Measurements from ENCODE around the gene SGPP1. TPM values are rescaled to one million over a fixed set of nuclear protein-coding genes. Genes with fewer than 3 reads are reported as not detected.

The SGPP1 gene
- total RNA-seq, 1 donor = 38.0 TPM

GRCh38 chr14:63673886-63674497, 53.9 kb downstream of the SGPP1 start:
- Histone ChIP-seq H3K27me3 (ENCODE audit: insufficient read depth, low read length) (no peaks in the 10 kb centered on the region), H4K20me1 (ENCODE audit: insufficient read depth, low read length) (no peaks in the 10 kb centered on the region), H3K36me3 (ENCODE audit: insufficient read depth, low read length) (peaks cover 8% of the 10 kb centered on the region), H3K27ac (ENCODE audit: low read depth, low read length) (no peak overlapping the region), H3K4me2 (ENCODE audit: insufficient read depth, low read length) (no peak overlapping the region), H3K4me1 (ENCODE audit: insufficient read depth, low read length) (peaks cover 7% of the 10 kb centered on the region), H3K79me2 (ENCODE audit: insufficient read depth, low read length) (no peaks in the 10 kb centered on the region), H3K4me3 (ENCODE audit: insufficient read depth, low read length) (no peak overlapping the region), H3K9me3 (ENCODE audit: low read depth, low read length) (no peaks in the 10 kb centered on the region), H2AFZ (ENCODE audit: low read length) (no peak overlapping the region)
- no peak for DNase-seq (ENCODE audit: insufficient read length, low spot score, missing footprints)
- no peak for TF ChIP-seq CTCF (IDR thresholded peaks at IDR 0.05; ENCODE audit: extremely low read depth, low read depth, low read length)

GRCh38 chr14:63673255-63673654, 54.6 kb downstream of the SGPP1 start:
- H3K9me3 ChIP-seq (ENCODE audit: low read depth, low read length) = no peaks in the 10 kb centered on the region
- no peak for DNase-seq (ENCODE audit: insufficient read length, low spot score, missing footprints)
- no peaks in the 10 kb centered on the region for H3K27me3 ChIP-seq (ENCODE audit: insufficient read depth, low read length)
- H4K20me1 ChIP-seq (ENCODE audit: insufficient read depth, low read length) = no peaks in the 10 kb centered on the region
- H3K4me1 ChIP-seq (ENCODE audit: insufficient read depth, low read length) = peaks cover 7% of the 10 kb centered on the region
- no peak for TF ChIP-seq CTCF (IDR thresholded peaks at IDR 0.05; ENCODE audit: extremely low read depth, low read depth, low read length)
- no peak overlapping the region for H3K4me2 ChIP-seq (ENCODE audit: insufficient read depth, low read length)
- H3K4me3 ChIP-seq (ENCODE audit: insufficient read depth, low read length) = no peak overlapping the region
- no peak overlapping the region for H3K27ac ChIP-seq (ENCODE audit: low read depth, low read length)
- no peaks in the 10 kb centered on the region for H3K79me2 ChIP-seq (ENCODE audit: insufficient read depth, low read length)
- H3K36me3 ChIP-seq (ENCODE audit: insufficient read depth, low read length) = peaks cover 8% of the 10 kb centered on the region
- no peak overlapping the region for H2AFZ ChIP-seq (ENCODE audit: low read length)

GRCh38 chr14:63672417-63673180, 55.3 kb downstream of the SGPP1 start:
- Histone ChIP-seq H3K36me3 (ENCODE audit: insufficient read depth, low read length) (peaks cover 8% of the 10 kb centered on the region), H3K4me1 (ENCODE audit: insufficient read depth, low read length) (peaks cover under 1% of the 10 kb centered on the region), H3K4me2 (ENCODE audit: insufficient read depth, low read length) (no peak overlapping the region), H3K9me3 (ENCODE audit: low read depth, low read length) (no peaks in the 10 kb centered on the region), H3K27me3 (ENCODE audit: insufficient read depth, low read length) (no peaks in the 10 kb centered on the region), H3K79me2 (ENCODE audit: insufficient read depth, low read length) (no peaks in the 10 kb centered on the region), H3K4me3 (ENCODE audit: insufficient read depth, low read length) (no peak overlapping the region), H2AFZ (ENCODE audit: low read length) (no peak overlapping the region), H3K27ac (ENCODE audit: low read depth, low read length) (no peak overlapping the region), H4K20me1 (ENCODE audit: insufficient read depth, low read length) (no peaks in the 10 kb centered on the region)
- no peak for TF ChIP-seq CTCF (IDR thresholded peaks at IDR 0.05; ENCODE audit: extremely low read depth, low read depth, low read length)
- peak; percentile 21 for DNase-seq (ENCODE audit: insufficient read length, low spot score, missing footprints)

- Histone ChIP-seq H3K36me3 (ENCODE audit: insufficient read depth, low read length) (peaks cover 8% of the 10 kb centered on the region), H3K4me1 (ENCODE audit: insufficient read depth, low read length) (no peaks in the 10 kb centered on the region), H3K27me3 (ENCODE audit: insufficient read depth, low read length) (no peaks in the 10 kb centered on the region), H3K9me3 (ENCODE audit: low read depth, low read length) (no peaks in the 10 kb centered on the region), H3K4me2 (ENCODE audit: insufficient read depth, low read length) (no peak overlapping the region), H3K79me2 (ENCODE audit: insufficient read depth, low read length) (no peaks in the 10 kb centered on the region), H3K27ac (ENCODE audit: low read depth, low read length) (no peak overlapping the region), H2AFZ (ENCODE audit: low read length) (no peak overlapping the region), H3K4me3 (ENCODE audit: insufficient read depth, low read length) (no peak overlapping the region), H4K20me1 (ENCODE audit: insufficient read depth, low read length) (no peaks in the 10 kb centered on the region)
- DNase-seq (ENCODE audit: insufficient read length, low spot score, missing footprints) = no peak
- TF ChIP-seq CTCF (IDR thresholded peaks at IDR 0.05; ENCODE audit: extremely low read depth, low read depth, low read length) = no peak
Observed at GRCh38 chr14:63671987-63672386, 55.9 kb downstream of the SGPP1 start.

Data from osteoblast (primary cell).